HL-60 (cell line): ENCODE results near the gene MAST3.

Experiments used
- DNase-seq, 2 experiments: peaks; one replicate each; pipeline ENCODE4 v3.0.0-alpha.2; 2010 to 2020; ENCODE audit warnings: low read depth in 1 of 2, low spot score in 1 of 2
- H3K27ac ChIP-seq: fragments of 250-450 bp; sonication (Bioruptor Pico); replicated peaks from 2 replicates; pipeline ENCODE4 v1.5.1; 2020; ENCODE audit warnings: mild to moderate bottlenecking, moderate library complexity
- H3K27me3 ChIP-seq: fragments of 250-450 bp; sonication (Bioruptor Pico); 2 replicates; pipeline ENCODE4 v1.5.1; 2021; ENCODE audit warnings: mild to moderate bottlenecking, moderate library complexity; ENCODE audit not compliant: insufficient read depth, poor library complexity, severe bottlenecking
- H3K4me3 ChIP-seq: replicated peaks from 2 replicates; pipeline ENCODE4 v1.5.1; 2011; ENCODE audit warnings: mild to moderate bottlenecking, control low read depth, low read length; ENCODE audit not compliant: insufficient read depth
- CTCF ChIP-seq: IDR thresholded peaks from one replicate; pipeline ENCODE4 v1.5.1; 2011; ENCODE audit warnings: low read length, control low read depth, inconsistent platforms; ENCODE audit not compliant: insufficient read depth
- GABPA ChIP-seq: IDR thresholded peaks from 2 replicates; pipeline ENCODE4 v1.6.1; 2012; ENCODE audit warnings: low read depth
- POLR2AphosphoS5 ChIP-seq: IDR thresholded peaks from 2 replicates; pipeline ENCODE4 v1.6.1; 2012; ENCODE audit warnings: low read depth
- REST ChIP-seq: IDR thresholded peaks from 2 replicates; pipeline ENCODE4 v1.6.1; 2012; ENCODE audit warnings: low read depth; ENCODE audit not compliant: insufficient replicate concordance
- SPI1 ChIP-seq: IDR thresholded peaks from 2 replicates; pipeline ENCODE4 v1.6.1; 2012; ENCODE audit warnings: low read depth, mild to moderate bottlenecking, borderline replicate concordance

Gene MAST3

GRCh38 chr19:18176367-18177310, 79.1 kb downstream of the MAST3 start:
- H3K4me3 ChIP-seq: no peak overlapping the region
- H3K27me3 ChIP-seq: no peaks in the 10 kb centered on the region
- H3K27ac ChIP-seq: no peak overlapping the region
- TF ChIP-seq GABPA (no peak), POLR2AphosphoS5 (no peak), SPI1 (no peak), REST (no peak), CTCF (no peak)
- no peak for DNase-seq

DNA sequence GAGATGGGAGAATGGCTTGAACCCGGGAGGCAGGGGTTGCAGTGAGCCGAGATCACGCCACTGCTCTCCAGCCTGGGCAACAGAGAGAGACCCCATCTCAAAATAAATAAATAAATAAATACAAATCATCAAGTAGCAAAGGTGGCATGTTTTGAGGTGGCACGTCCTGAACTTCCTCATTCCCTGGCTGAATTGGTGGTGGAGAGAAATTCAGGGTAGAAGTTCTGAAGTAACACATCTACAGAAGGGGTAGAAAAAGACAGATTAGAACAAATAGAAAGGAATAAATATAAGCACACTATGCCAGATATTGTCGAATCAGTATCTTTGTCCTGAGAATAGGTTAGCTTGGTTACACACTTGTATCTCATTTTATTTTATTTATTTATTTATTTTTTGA, 82.4 kb downstream of the MAST3 start:
- peak in 1 of 2 experiments; percentile 49 for DNase-seq
- Histone ChIP-seq H3K4me3 (no peak overlapping the region), H3K27ac (peak overlapping the region; percentile 81), H3K27me3 (no peaks in the 10 kb centered on the region)
- TF ChIP-seq CTCF (no peak), POLR2AphosphoS5 (no peak), SPI1 (no peak), GABPA (no peak), REST (no peak)

- DNase-seq: no peak
- TF ChIP-seq GABPA: no peak
- no peak for TF ChIP-seq REST
- no peak for TF ChIP-seq CTCF
- TF ChIP-seq SPI1: no peak
- TF ChIP-seq POLR2AphosphoS5: no peak
- H3K27ac ChIP-seq: no peak overlapping the region
Measured at GRCh38 chr19:18183529-18183928, 86.0 kb downstream of the MAST3 start.

More at GRCh38 chr19:18183529-18183928, 86.0 kb downstream of the MAST3 start:
- Histone ChIP-seq H3K4me3 (no peak overlapping the region), H3K27me3 (no peaks in the 10 kb centered on the region)
